HEK293T (cell line): ENCODE data around the gene PRSS56.

Source experiments
- ARNT ChIP-seq: fragments of 450-650 bp; IDR thresholded peaks from 2 replicates; pipeline ENCODE4 v1.6.1; 2017; ENCODE audit warnings: mild to moderate bottlenecking
- BHLHE40 ChIP-seq: fragments of 450-650 bp; IDR thresholded peaks from 2 replicates; pipeline ENCODE4 v1.6.1; 2016; ENCODE audit warnings: mild to moderate bottlenecking, moderate library complexity, borderline replicate concordance
- ELF4 ChIP-seq: fragments of 450-650 bp; IDR thresholded peaks from 2 replicates; pipeline ENCODE4 v1.6.1; 2017; ENCODE audit warnings: antibody characterized with exemption
- FOXA1 ChIP-seq: fragments of 450-650 bp; IDR thresholded peaks from 2 replicates; pipeline ENCODE4 v1.6.1; 2016; ENCODE audit warnings: mild to moderate bottlenecking
- FOXK2 ChIP-seq: fragments of 450-650 bp; IDR thresholded peaks from 2 replicates; pipeline ENCODE4 v1.6.1; 2016; ENCODE audit warnings: mild to moderate bottlenecking
- L3MBTL2 ChIP-seq: fragments of 450-650 bp; conservative IDR thresholded peaks from 2 replicates; pipeline ENCODE4 v1.6.1; 2016; ENCODE audit warnings: mild to moderate bottlenecking
- NFRKB ChIP-seq: fragments of 450-650 bp; IDR thresholded peaks from 2 replicates; pipeline ENCODE4 v1.6.1; 2016; ENCODE audit warnings: mild to moderate bottlenecking, moderate library complexity
- SP1 ChIP-seq: fragments of 450-650 bp; IDR thresholded peaks from 2 replicates; pipeline ENCODE4 v1.6.1; 2017
- SUZ12 ChIP-seq: fragments of 450-650 bp; IDR thresholded peaks from 2 replicates; pipeline ENCODE4 v1.6.1; 2016; ENCODE audit warnings: mild to moderate bottlenecking
- TARDBP ChIP-seq: fragments of 450-650 bp; IDR thresholded peaks from 2 replicates; pipeline ENCODE4 v1.6.1; 2016
- ZNF384 ChIP-seq: fragments of 450-650 bp; IDR thresholded peaks from 2 replicates; pipeline ENCODE4 v1.6.1; 2016
- TF ChIP-seq, protein P1 (sequence below): fragments of 450-650 bp; IDR thresholded peaks from 2 replicates; pipeline ENCODE4 v1.6.1; 2016

DNA sequence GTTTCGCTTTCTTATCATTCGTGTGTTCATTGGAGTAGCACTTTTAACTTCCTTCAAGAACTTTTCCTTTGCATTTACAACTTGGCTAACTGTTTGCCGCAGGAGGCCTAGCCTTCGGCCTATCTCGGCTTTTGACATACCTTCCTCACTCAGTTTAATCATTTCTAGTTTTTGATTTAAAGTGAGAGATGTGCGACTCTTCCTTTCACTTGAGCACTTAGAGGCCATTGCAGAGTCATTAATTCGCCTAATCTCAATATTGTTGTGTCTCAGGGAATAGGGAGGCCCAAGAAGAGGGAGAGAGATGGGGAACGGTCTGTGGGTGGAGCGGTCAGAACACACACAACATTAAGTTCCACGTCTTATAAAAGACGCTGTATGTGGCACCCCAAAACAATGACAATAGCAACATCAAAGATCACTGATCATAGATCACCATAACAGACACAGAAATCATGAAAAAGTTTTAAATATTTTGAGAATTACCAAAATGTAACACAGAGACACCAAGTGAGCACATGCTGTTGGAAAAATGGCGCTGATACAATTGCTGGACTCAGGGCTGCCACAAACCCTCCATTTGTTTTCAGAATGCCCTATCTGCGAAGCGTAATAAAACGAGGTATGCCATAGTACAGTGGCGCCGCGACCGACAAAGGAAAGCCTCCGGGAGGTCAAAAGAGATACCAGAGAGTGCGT lies 29.6 kb downstream of the PRSS56 start:
- TF ChIP-seq SUZ12 (no peak), ZNF384 (no peak), NFRKB (no peak), ELF4 (no peak), SP1 (no peak), FOXA1 (no peak), FOXK2 (no peak), L3MBTL2 (no peak; the same call in none of the 2 replicates), TARDBP (no peak), ARNT (no peak), BHLHE40 (no peak)
- TF ChIP-seq, protein P1, sequence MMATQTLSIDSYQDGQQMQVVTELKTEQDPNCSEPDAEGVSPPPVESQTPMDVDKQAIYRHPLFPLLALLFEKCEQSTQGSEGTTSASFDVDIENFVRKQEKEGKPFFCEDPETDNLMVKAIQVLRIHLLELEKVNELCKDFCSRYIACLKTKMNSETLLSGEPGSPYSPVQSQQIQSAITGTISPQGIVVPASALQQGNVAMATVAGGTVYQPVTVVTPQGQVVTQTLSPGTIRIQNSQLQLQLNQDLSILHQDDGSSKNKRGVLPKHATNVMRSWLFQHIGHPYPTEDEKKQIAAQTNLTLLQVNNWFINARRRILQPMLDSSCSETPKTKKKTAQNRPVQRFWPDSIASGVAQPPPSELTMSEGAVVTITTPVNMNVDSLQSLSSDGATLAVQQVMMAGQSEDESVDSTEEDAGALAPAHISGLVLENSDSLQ, result no peak
